Measurements from ENCODE around the gene MVB12B. TPM values are rescaled to one million over a fixed set of nuclear protein-coding genes. Genes with fewer than 3 reads are reported as not detected.

The MVB12B gene
- total and polyA plus RNA-seq, 8 donors, result 19.9 to 25.3 (median 22.8) TPM

DNA sequence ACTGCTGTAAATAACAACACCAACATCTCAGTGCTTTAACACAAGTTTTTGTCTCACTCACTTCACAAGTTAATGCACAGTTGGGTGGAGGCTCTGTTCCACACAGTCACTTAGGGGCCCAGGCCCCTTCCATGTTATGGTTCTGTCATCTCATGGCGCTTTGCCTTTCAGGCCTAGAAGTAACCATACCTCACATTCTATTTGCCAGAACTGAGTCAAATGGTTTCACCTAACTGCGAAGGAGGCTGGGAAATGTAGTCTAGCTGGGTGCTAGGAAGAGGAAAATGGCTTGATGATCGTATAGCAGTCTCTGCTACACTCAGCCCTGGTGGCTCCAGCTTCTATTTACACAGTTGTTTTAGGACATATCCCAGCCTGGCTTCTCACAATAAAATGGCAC lies 23.1 kb upstream of the MVB12B start:
- no peak for DNase-seq
- no peak for ATAC-seq
- Histone ChIP-seq H3K9me3 (no peaks in the 10 kb centered on the region), H3K36me3 (no peaks in the 10 kb centered on the region), H3K4me1 (no peaks in the 10 kb centered on the region), H3K4me3 (no peak overlapping the region), H3K27me3 (no peaks in the 10 kb centered on the region), H3K27ac (no peak overlapping the region)
- intact Hi-C loops (cut with DNase I), result loop anchor here in 1 of 2 donors (10.0 kb wide), 1 partner anchor 181 kb away; no protein-coding TSS in a partner anchor
- TF ChIP-seq CTCF (IDR thresholded peaks at IDR 0.05), result no peak

DNA sequence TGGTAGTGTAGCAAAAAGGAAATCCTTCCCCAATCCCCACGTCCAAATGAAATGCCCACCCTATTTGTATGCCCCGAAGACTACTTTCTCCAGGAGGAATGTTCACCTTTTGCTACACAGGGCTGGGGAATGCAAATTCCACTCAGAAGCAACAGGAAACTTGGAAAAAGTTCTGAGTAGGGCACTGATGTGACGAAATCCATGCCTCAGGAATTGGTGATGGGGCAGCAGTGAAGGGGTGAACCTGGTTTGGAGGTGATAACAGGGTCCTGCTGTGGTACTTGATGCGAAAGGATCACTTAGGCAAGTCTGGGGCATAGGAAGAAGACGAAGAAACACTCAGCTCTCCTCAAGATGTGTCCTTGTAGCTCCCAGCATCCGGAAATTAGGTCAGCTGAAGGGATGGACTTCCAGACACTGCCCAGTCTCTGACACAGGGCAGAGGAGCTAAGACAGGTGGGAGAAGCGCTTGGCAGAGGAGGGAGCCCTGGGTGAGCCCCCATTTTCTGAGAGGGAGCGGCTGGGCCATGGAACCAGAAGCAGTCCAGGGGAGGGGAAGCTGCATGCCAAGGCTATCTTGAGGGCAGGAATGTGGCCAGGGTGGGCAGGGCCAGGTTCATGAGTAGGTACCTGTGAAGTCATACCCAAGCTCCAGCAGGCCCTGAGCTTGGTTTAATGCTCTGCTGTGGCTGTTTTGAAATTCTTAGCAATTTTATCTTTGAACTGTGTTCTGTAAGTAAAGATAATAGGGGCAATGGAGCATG lies 22.2 kb upstream of the MVB12B start:
- Histone ChIP-seq H3K4me3 (no peak overlapping the region), H3K27me3 (no peaks in the 10 kb centered on the region), H3K9me3 (no peaks in the 10 kb centered on the region), H3K27ac (no peak overlapping the region), H3K4me1 (no peaks in the 10 kb centered on the region), H3K36me3 (no peaks in the 10 kb centered on the region)
- ATAC-seq (peak; percentile 81), DNase-seq (no peak)
- no peak for TF ChIP-seq CTCF (IDR thresholded peaks at IDR 0.05)
- intact Hi-C loops (cut with DNase I), result loop anchor here in 1 of 2 donors (10.0 kb wide), 1 partner anchor 180 kb away; no protein-coding TSS in a partner anchor

- H3K4me3 ChIP-seq, result no peak overlapping the region
- H3K27ac ChIP-seq, result no peak overlapping the region
- no peak for TF ChIP-seq CTCF (IDR thresholded peaks at IDR 0.05)
- intact Hi-C loops (cut with DNase I), result loop anchor here in 1 of 2 donors (10.0 kb wide), 1 partner anchor 180 kb away; no protein-coding TSS in a partner anchor
- H3K4me1 ChIP-seq, result no peaks in the 10 kb centered on the region
- ATAC-seq (no peak), DNase-seq (no peak)
- H3K27me3 ChIP-seq, result no peaks in the 10 kb centered on the region
- no peaks in the 10 kb centered on the region for H3K9me3 ChIP-seq
- no peaks in the 10 kb centered on the region for H3K36me3 ChIP-seq
Observed at GRCh38 chr9:126304971-126305320, 21.7 kb upstream of the MVB12B start.

- Histone ChIP-seq H3K27ac (no peak overlapping the region), H3K4me3 (no peak overlapping the region), H3K36me3 (no peaks in the 10 kb centered on the region), H3K4me1 (no peaks in the 10 kb centered on the region), H3K27me3 (no peaks in the 10 kb centered on the region), H3K9me3 (no peaks in the 10 kb centered on the region)
- no peak for ATAC-seq
- intact Hi-C loops (cut with DNase I), result loop anchor here in 1 of 2 donors (10.0 kb wide), 1 partner anchor 179 kb away; no protein-coding TSS in a partner anchor
- DNase-seq, result no peak
- no peak for TF ChIP-seq CTCF (IDR thresholded peaks at IDR 0.05)
Observed at GRCh38 chr9:126306071-126306647, 20.5 kb upstream of the MVB12B start.

DNA sequence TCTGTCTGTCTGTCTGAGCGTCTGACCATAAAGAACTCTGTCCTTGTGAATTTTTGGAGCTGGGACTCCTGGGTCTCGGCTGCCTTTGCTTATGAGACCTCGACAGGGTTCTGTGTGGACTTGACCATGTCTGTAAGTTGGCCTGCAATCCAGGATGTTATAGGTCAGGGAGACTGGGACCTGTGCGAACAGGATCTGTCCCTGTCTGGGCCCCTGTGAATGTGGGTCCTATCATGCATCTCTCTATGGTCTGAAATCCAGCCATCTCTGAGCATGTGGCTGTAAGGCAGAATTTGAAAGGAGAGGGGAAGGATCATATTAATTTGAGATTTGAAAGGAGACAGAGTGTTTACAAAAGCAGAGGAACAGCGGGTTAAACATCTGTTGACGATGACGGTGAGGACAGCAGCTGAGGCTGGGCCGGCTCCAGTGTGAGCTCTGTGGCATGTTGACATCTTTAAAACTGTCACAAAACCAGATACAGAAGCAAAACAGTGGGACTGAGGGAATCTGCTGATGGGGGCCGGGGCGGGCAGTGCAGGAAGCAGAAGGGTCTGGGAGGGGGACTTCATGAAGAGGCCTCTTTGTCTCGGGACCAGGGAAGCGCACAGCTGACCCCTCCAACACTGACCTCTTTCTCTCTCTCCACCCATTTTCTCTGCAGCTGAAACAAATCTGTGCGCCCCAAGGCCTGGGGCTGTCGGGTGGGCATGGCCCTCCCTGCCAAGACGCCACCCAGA lies 19.1 kb upstream of the MVB12B start:
- no peaks in the 10 kb centered on the region for H3K36me3 ChIP-seq
- no peaks in the 10 kb centered on the region for H3K9me3 ChIP-seq
- H3K27me3 ChIP-seq, result no peaks in the 10 kb centered on the region
- ATAC-seq (no peak), DNase-seq (no peak)
- H3K4me1 ChIP-seq, result no peaks in the 10 kb centered on the region
- no peak overlapping the region for H3K27ac ChIP-seq
- H3K4me3 ChIP-seq, result no peak overlapping the region
- intact Hi-C loops (cut with DNase I), result loop anchor here in 1 of 2 donors (10.0 kb wide), 1 partner anchor 177 kb away; no protein-coding TSS in a partner anchor
- TF ChIP-seq CTCF (IDR thresholded peaks at IDR 0.05), result no peak

All from left lung (tissue), 10 donors.